NOMO-1 (cell line): Measurements from ENCODE around the gene RGS6.

ENCODE experiments used
- DNase-seq, 2 experiments: peaks; one replicate each; lab custom pipeline; 2025; ENCODE audit not compliant: unreplicated experiment in 2 of 2; lab: John Stamatoyannopoulos, UW

RGS6 gene

DNA sequence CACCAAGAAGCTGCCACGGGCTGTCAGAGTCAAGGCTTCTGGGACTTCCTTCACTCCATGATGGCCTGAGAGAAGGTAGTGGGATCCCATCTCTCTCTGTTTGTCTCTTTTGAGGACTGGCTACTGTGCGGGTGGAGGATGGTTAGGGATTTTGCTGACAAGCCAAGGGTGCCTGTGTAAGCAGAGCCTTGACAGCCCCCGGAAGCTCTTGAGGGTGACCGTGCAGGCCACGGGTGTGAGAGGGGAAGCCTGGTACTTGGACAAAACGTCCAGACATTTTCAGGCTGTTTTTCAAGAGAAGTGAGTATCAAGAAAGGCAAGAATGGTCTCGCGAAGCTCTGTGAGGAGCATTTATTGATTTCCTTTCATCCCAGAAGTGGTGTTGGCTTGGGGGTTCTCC is 609.3 kb downstream of the RGS6 start:
- no peak for DNase-seq

DNA sequence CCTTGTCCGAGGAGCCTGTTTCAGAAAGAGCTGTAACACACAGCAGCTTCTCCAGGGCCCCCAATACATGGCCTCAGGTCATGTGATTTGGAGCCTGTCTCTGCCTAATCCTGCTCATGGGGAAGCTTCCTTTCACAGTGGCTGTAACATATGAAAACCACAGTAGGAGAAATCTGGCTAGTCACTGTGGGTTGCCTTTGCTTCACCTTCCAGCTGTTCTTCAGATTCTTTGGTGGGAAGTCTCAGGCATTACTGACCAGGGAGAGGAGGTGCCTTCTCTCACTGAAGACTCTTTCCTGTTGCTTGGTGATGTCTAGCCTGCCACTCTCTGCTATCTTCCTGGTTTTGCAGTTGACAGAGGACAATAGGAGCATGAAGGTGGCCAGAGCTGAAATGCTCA is 611.1 kb downstream of the RGS6 start:
- DNase-seq: peak in 1 of 2 experiments; percentile 60

DNA sequence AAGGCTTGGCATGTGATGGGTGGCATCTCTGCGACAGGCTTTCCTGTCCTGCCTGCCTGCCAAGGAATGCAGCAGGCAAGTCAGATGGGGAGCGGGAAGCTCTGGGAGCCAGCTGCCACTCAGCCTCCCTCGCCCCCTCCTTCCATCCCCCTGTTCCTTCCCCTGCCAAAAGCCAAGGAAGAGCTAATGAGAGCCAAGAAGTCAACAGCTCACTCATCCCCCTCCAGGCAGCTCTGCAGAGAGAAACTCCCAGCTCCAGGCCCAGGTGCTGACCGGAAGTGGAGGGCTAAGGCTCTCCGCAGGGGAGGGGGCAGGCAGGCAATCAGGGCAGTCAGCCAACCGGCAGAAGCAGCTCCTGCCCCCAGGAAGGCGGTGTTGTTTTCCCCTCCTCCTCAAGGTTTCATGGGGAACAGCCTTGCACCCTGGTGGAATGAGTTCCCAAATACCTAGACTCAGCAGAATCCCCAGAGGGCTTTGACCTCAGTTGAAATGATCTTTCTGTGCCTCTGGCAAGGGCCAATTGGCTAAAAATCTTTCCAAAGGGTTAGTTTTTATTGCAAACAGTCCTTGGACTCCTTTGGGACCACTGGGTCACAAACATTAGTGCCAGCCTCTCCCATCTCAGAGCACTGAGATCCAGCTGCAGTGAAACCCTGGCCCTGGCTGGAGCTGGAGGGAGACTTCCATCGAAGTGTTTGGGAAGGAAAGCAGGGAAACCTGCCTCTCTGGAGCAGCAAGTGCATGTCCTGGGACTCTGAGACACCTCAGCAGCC is 612.6 kb downstream of the RGS6 start:
- DNase-seq: no peak

DNA sequence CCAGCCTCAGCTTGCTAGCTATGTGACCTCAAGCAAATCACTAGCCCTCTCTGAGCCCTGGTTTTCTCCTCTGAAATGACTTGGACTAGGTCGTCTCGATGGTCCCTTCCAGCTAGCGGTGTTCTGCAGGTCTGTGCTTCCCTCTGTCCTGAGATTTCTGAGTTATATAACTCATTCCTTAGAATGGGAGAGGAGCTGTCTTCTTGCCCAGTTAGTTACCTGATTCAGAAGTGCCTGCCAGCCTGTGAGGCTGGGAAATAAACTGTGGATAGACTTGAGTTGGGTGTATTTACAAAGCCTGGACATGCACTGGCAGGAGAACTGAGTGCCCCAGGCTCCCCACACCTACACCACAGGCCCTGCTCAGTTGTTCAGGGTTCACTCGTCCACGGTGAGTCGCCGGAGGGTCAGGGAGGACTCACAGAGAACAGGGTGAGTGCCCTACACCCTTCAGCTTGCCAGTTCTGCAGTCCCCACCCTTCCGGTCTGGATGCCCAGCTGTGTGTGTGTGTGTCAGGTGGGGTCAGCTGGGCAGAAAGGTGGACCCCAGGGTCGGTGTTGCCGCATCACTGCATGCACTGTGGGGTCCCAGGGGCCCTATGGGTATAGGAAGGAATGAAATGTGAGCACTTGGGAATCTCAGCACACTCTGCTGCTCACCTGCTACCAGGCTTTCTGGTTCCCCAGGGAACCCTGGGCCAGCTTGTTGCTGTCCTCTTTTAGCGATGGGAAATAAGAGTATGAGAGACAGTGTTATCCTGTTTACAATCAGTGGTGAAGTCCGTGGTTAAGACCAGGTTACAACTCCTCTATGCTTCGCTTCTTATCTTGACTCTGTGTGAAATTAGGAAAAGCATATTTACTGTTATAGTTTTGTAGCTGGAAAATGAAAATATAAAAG is 613.4 kb downstream of the RGS6 start:
- DNase-seq: no peak

DNA sequence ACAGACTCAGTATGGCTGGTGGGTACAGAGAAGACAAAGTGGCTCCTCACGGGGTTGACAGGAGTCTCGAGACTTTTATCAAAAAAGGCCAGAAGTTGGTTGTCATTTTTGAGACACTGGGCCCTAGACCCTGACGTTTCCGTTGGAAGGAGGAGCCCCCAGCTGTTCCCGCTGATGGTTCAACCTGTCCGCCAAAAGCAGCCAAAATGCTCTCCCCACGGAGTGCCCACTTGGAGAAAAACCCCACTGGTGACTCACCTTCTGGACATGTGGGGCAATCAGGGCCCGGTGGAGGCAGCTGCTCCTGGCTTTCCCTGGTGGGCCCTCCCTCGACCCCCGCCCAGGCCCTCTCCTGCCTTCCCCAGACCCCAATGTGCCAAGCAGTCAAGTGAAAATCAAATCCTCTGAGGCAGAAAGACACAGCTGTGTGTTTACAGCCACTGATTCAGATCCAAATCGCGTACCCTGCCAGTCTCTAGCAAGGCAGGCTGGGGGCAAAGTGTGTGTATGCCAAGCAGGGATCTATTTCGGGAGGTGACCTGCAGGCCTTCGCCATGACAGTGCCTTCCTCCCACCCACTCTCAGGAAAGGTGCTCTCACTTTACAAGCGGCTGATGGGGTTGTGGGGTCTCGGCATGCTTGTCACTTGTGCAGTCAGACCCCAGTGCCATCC is 614.3 kb downstream of the RGS6 start:
- no peak for DNase-seq

DNA sequence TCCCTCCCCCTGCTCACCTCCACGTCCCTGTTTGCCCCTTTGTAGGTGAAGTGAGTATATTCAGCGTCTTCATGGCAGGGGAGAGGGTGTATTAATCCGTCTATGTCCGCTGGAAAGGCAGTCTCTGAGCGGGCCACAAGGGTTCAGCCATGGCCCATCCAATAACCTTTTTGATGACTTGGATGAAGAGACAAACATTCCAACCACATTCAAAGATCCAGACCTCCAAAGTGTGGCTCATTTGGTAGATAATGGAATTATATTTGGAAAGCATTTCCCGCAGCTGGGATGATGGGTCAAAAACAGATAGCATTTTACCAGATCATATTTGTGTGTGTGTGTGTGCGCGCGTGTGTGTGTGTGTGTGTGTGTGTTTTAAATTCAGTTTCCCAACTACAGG is 615.8 kb downstream of the RGS6 start:
- no peak for DNase-seq

DNA sequence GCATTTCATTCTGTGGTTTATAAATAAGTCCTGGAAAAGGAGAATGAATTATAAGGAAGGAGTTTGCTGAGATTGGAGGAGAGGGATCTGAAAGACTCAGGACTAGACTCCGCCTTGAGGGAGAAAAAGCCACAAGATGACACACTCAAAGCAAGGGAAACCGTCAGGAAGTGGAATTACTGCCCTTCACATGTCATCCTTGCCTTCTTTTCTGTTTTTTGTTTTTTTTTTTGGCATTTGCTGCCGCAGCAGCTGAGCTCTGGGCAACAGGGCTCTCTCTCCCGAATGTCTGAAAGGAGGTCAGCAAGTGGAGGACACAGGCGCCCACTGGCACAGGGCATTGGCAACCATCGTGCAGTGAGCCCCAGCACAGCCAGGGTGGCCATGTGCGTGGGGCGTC is 616.8 kb downstream of the RGS6 start:
- DNase-seq: no peak

DNA sequence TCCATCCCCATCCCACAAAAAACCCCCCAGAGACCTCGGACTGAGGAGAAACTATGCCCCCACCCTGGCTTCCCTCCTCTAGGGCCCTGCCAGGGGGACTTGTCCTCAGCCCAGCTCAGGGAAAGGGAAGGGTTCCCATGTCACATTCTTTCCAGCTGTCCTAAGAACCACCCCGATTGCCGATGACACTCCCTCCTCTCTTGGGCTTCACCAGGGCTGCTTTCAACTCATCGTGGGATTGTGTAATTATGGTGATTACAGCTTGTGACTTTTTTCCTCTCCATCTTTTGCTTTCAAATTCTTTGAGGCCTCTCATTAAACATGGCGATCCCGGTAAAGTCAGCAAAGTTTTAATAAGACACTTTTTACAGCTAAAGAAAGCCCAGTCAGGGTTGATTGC is 617.6 kb downstream of the RGS6 start:
- DNase-seq: peak in 1 of 2 experiments; percentile 19

DNA sequence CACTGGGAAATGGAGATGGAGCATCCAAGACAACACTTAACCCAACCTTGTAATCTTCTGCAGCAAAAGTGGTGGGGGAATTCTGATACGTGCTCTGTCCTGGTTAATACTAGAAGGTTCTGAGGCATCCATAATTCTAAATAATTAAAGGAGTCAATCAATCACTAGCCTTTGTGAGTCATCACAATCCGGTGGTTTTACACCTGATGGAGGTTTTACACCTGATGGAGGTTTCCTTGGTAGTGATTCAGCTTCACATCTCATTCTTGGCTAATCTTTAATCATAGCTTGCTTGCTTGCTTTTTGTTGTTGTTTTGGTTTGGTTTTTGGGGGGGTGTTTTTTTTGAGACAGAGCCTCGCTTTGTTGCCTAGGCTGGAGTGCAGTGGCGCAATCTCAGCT is 618.3 kb downstream of the RGS6 start:
- DNase-seq: no peak

DNA sequence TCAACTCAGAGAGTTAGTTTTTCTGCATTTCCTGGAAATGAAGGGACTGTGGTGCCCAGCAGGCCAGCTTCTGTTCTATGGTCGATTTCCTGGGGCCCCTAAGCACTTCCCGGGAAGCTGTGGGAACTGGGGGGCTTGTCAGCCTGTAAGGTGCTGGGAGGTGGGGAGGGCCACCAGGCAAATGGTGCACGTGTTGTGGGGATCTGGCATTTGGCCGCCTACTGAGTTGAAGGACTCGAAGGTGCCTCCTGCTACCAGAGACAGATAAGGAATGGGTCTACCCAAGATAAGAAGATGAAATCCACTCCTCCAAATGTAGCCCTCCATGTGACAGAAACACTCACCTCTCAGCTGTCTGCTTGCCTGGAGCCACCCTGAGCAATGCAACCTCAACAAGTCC is 620.0 kb downstream of the RGS6 start:
- DNase-seq: no peak

DNA sequence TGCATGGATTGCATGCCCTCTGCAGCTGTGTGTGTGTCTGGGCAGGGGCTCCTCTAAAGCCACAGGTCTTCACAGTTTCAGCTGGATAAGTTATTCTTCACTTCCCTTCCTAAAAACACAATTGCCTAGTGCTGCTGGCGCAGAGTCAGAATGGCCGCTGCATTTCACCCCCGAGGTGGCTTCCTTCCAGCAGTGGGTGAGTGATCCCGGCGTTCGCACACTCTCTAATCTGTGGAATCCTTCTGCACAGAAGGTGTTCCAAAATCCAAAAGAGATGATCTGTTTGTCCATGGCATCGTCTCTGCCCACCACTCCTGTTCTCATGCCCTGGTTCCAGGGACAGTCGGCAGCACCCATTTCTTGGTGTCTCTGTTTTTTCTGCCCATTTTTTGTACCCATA is 620.9 kb downstream of the RGS6 start:
- no peak for DNase-seq

DNA sequence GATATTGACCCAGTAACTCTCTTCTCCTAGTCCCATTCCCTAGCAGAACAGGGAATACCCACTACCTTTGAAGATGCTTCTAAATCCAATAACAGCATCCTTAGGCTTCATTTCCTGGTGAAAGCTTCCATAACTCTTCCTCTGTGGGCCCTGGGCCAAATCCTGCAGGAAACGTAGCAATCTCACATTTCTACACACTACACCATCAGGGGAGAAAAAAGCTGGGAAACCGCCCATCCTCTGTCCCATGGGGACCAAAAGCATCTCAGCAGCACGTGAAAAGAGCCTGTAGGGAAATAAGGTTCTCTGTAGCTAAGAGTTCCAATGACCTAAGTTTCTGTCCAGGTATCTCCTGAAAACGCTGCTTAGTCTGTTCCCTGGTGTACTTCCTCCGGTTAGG is 621.4 kb downstream of the RGS6 start:
- DNase-seq: no peak

DNA sequence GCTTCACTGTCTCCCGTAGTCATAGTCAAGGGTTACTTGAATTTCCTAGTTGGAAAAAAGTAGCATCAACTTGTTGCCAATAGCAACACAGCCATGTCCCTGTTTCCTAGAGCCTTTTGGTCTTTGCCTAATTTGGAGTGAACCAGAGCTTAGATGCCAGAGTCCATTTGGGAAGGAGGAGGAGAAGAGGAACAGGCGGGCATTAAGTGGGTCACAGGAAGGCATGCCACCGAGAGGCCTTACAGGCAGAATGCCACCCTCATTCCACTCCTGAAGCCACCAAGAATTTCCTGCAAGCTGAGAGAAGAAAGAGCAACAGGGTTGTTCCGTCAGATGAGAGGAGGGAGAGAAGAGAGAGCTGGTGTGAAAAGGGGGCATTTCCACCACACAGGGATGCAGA is 622.2 kb downstream of the RGS6 start:
- DNase-seq: no peak

DNA sequence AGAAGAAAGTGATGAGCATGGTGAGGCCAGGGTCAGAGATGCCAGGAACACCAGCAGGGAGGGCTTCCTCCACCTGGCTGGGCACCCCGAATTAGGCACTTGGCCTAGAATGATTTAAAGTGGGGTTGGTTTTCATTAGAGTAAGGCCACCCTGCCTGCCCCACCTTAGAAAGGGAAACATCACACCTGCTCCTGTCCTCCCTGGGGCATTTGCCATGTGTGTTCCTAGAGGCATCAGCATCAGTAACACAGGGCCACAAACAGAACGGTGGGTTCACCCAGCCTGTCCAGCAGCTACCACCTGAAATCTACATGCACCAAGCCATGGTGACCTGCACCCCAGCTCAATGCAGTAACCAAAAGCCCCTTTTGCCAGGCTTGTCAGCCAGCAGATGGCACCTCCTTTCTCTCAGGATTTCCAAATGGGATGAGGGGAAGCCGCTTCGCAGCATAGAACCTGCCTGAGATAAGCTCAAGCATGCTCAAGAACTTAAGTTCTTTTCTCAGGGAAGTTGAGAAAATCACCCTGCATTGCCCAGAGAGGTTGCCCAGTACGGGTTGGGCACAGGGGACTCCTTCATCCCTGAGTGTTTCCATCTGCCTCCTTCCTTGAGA is 622.9 kb downstream of the RGS6 start:
- DNase-seq: no peak

DNA sequence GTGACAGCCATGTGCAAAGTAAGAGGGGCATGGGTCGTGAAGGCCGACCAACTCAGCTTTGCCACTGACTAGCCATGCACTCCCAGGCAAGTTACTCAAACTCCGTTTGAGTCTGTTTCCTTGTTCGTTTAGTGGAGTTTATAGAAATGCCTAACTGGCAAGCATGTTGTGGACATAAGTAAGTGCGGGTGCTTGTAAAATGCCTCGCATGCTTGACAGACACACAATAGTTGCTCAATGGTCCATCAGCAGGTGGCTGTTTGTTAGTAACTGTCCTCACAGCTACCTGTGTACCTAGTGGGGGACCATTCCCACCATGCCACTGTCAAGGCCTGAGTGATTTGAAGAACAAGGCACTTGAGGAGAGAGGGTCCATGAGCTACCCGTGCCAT is 623.4 kb downstream of the RGS6 start:
- DNase-seq: no peak

DNA sequence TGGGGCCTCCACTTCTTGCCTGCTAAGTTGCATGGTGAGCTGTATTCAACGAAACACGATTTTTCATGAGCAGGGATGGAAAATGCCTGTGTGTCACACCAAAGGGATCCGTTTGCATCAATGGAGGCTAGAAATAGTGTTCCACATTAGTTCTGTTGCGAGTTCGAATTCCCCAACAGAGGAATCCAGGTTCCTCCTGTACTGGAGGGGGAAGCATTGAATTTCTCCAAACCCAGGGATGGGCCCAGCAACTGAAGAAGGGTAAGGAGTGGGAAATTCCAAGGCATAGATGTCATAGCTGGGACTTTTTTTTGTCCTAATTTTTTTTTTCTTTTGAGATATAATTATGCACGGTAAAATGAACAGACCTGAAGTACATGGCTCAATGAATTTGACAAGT is 625.4 kb downstream of the RGS6 start:
- no peak for DNase-seq

DNA sequence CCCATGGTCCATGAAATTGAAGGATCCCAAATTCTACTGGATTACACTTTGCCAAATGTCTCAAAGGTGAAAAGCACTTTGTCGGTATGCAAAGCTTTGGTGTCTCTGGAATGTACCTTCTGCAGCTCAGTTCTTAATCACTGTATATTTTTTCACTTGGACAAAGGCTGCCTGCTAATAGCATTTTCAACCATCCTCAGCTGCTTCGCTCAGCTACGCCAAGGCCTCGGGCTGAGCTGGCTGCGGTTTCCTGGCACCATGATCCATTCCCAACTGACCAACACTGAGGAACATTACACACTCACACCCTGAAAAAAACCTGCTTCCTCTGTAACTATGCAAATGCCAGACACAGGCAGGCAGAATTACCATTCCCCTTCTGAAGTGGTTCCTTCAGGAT is 626.5 kb downstream of the RGS6 start:
- DNase-seq: no peak

DNA sequence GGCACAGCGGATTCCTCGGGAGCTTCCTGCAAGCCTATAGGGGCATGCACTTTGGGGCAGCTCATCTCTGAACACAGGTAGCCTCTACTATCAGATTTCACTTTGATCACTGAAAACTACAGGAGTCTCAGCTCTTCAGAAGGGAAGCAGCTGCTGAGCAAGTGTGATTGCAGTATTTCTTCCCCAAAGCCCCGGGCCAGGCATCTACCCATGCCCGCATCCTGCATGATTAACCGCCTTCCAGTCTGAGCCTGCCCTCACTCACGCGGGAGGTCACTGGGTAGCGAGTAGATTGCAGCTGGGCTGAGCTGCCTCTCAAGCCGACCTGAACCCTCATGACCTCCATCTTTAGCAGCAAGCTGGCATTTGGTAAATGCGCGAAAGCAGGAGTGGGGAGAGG is 627.0 kb downstream of the RGS6 start:
- DNase-seq: no peak

DNA sequence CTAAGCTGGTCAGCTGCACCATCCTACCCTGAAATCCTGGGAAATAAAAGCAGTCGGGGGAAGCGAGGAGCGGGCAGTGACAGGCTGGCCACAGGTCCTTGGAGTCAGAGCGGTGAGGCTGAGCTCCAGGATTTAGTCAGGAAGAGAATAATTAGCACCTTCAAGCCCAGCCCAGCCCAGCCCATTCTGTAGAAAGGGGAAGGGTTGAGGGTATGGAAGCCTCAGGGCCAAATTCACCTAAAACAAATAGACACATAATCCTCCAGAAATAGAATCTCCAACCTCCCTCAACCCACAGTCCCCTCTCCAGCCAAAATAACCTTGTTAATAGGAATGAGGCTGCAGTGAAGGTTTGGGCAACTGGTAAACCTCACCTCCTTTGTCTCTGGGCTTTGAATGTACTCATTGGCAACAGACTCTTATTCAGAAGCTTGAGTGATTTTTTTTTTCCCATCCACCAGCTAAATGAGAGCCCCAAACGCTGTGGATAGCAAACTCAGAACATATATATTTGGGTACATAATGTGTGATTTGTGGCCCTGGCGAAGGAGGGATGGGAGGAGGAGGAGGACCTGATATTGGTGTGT is 627.5 kb downstream of the RGS6 start:
- no peak for DNase-seq

DNA sequence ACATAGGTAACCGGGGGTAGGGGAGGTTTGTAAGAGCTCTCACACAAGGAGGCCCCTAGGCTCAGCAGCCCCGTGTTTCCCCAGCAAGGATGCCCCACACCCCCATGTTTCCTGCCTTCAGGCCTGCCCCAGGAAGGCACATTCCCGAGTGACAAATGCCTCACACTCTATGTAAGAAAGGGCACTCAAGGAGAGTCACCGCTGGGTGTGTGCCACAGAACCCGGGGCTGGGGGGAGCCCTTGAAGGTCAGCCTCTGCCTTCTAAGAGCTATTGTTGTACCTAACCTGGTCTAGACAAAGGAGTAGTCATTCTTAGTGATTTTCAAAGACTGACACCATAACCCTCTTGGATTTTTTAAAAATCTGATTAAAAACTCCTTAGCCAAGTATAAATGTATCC is 628.1 kb downstream of the RGS6 start:
- DNase-seq: no peak
